ENCODE data around the gene MUC2. TPM values are rescaled to one million over a fixed set of nuclear protein-coding genes. Genes with fewer than 3 reads are reported as not detected.

MUC2 gene
- total RNA-seq, 1 experiment from 2014 or later, result 0.47 TPM

- no TSS peak for BruUV-seq (replicated peaks)
- intact Hi-C loops (cut with micrococcal nuclease), result no loop called here
These were observed 25.6 kb upstream of the MUC2 start for GRCh38 chr11:1049071-1049405.

More at GRCh38 chr11:1049071-1049405, 25.6 kb upstream of the MUC2 start:
- ChIA-PET POLR2A (no interaction called here), RAD21 (ENCODE audit: low non-redundant PET in 1 of 2, low total read pairs in 2 of 2, uncharacterized antibody in 2 of 2, unreplicated experiment in 2 of 2) (no interaction called here), CTCF (no interaction called here)
- Histone ChIP-seq H3K4me3 (replicated peaks in 1 of 2; ENCODE audit: low read depth in 1 of 2, low read length in 2 of 2) (no peak overlapping the region), H2AFZ (ENCODE audit: low read depth, low read length, poor library complexity, severe bottlenecking) (no peak overlapping the region), H3K9me2 (ENCODE audit: insufficient read depth) (no peaks in the 10 kb centered on the region), H3K36me3 (ENCODE audit: control insufficient read depth in 1 of 2, insufficient read depth in 2 of 2, low read length in 2 of 2) (no peaks in the 10 kb centered on the region), H3K27me3 (ENCODE audit: insufficient read depth, low read length) (no peaks in the 10 kb centered on the region), H3K27ac (ENCODE audit: low read depth, low read length) (no peak overlapping the region), H3K9ac (ENCODE audit: low read length) (no peak overlapping the region), H4K20me1 (ENCODE audit: insufficient read depth) (no peaks in the 10 kb centered on the region), H3K79me2 (ENCODE audit: insufficient read depth, low read length) (no peaks in the 10 kb centered on the region), H3K4me2 (ENCODE audit: low read length) (no peak overlapping the region), H3K4me1 (ENCODE audit: control insufficient read depth in 1 of 2, insufficient read depth in 2 of 2, low read length in 2 of 2) (peaks cover 3 to 15% of the 10 kb centered on the region in 2 experiments; a peak in 3 of 4 replicates), H3K9me3 (ENCODE audit: control insufficient read depth in 1 of 2, insufficient read depth in 1 of 2, low read depth in 1 of 2, low read length in 2 of 2) (no peaks in the 10 kb centered on the region)
- ATAC-seq (no peak), DNase-seq (ENCODE audit: low read depth, low spot score) (no peak)
- TF ChIP-seq POLR2AphosphoS5 (IDR thresholded peaks at IDR 0.05; ENCODE audit: low read depth, low read length) (no peak), EZH2 (IDR thresholded peaks at IDR 0.05) (no peak), TCF7L2 (IDR thresholded peaks at IDR 0.05; ENCODE audit: borderline replicate concordance, extremely low read depth, insufficient read depth, insufficient read length) (no peak), SP1 (IDR thresholded peaks at IDR 0.05; ENCODE audit: low read depth) (no peak), EGR1 (IDR thresholded peaks at IDR 0.05; ENCODE audit: low read depth) (no peak), EZH2phosphoT487 (IDR thresholded peaks at IDR 0.05; ENCODE audit: borderline replicate concordance) (no peak), CEBPB (IDR thresholded peaks at IDR 0.05; ENCODE audit: low read depth) (no peak), SRF (IDR thresholded peaks at IDR 0.05; ENCODE audit: low read depth) (no peak), YY1 (IDR thresholded peaks at IDR 0.05; ENCODE audit: extremely low read depth, insufficient replicate concordance, low read depth, low read length) (no peak), RAD21 (IDR thresholded peaks at IDR 0.05; ENCODE audit: low read depth) (no peak), SIN3A (IDR thresholded peaks at IDR 0.05; ENCODE audit: low read depth) (no peak), ELF1 (IDR thresholded peaks at IDR 0.05; ENCODE audit: borderline replicate concordance, low read depth) (no peak), ZFX (IDR thresholded peaks at IDR 0.05) (no peak), CBX3 (IDR thresholded peaks at IDR 0.05; ENCODE audit: low read depth) (no peak)
- TF ChIP-seq, protein P1, sequence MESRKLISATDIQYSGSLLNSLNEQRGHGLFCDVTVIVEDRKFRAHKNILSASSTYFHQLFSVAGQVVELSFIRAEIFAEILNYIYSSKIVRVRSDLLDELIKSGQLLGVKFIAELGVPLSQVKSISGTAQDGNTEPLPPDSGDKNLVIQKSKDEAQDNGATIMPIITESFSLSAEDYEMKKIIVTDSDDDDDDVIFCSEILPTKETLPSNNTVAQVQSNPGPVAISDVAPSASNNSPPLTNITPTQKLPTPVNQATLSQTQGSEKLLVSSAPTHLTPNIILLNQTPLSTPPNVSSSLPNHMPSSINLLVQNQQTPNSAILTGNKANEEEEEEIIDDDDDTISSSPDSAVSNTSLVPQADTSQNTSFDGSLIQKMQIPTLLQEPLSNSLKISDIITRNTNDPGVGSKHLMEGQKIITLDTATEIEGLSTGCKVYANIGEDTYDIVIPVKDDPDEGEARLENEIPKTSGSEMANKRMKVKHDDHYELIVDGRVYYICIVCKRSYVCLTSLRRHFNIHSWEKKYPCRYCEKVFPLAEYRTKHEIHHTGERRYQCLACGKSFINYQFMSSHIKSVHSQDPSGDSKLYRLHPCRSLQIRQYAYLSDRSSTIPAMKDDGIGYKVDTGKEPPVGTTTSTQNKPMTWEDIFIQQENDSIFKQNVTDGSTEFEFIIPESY (IDR thresholded peaks at IDR 0.05; ENCODE audit: extremely low read depth, insufficient replicate concordance, low read length), result no peak
- TF ChIP-seq, protein P2, sequence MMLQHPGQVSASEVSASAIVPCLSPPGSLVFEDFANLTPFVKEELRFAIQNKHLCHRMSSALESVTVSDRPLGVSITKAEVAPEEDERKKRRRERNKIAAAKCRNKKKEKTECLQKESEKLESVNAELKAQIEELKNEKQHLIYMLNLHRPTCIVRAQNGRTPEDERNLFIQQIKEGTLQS (IDR thresholded peaks at IDR 0.05), result no peak
